K562 (cell line): ENCODE data around the gene CDC37. TPM values are rescaled to one million over a fixed set of nuclear protein-coding genes. Genes with fewer than 3 reads are reported as not detected.

Experiments used
- HDAC8 ChIP-seq: fragments of 450-650 bp; IDR thresholded peaks from 2 replicates; pipeline ENCODE4 v1.6.1; 2016; ENCODE audit warnings: mild to moderate bottlenecking, missing genetic modification characterization, moderate library complexity, missing compliant biosample characterization
- IRF9 ChIP-seq: fragments of 450-650 bp; IDR thresholded peaks from 2 replicates; pipeline ENCODE4 v1.6.1; 2016; ENCODE audit warnings: missing biosample characterization, missing genetic modification characterization
- KAT2B ChIP-seq: IDR thresholded peaks from one replicate; pipeline ENCODE4 v1.6.1; 2012; ENCODE audit warnings: low read depth, mild to moderate bottlenecking, control low read depth, inconsistent platforms, low read length, moderate library complexity
- NFE2 ChIP-seq: IDR thresholded peaks from 2 replicates; pipeline ENCODE4 v1.6.1; 2014; ENCODE audit warnings: antibody characterized with exemption, low read depth
- SREBF2 ChIP-seq: sonication (generic); formaldehyde crosslinking; IDR thresholded peaks from 2 replicates; pipeline ENCODE4 v1.4.0; 2020; ENCODE audit warnings: mild to moderate bottlenecking, missing genetic modification reagents
- U2AF1 ChIP-seq: fragments of 200-400 bp; formaldehyde crosslinking; optimal IDR thresholded peaks from 2 replicates; pipeline ENCODE3; 2017; ENCODE audit warnings: mild to moderate bottlenecking, low read depth, low read length, moderate library complexity
- ZC3H8 ChIP-seq: fragments of 450-650 bp; IDR thresholded peaks from 2 replicates; pipeline ENCODE4 v1.6.1; 2017
- ZNF121 ChIP-seq: sonication (generic); formaldehyde crosslinking; conservative IDR thresholded peaks from 2 replicates; pipeline ENCODE4 v1.8.0; 2022; ENCODE audit warnings: missing genetic modification reagents
- polyA plus RNA-seq, 8 experiments: library from polyadenylated mRNA; depleted of rRNA in 4 of 8; stranded (reverse) in 5 of 8; unstranded in 3 of 8; fragments of >200 nt; fragmentation: Nextera tagmentation in 2 of 8; fragmentation: Illumina TruSeq in 1 of 8; extraction: Ambion mirVana in 2 of 8; extraction: Trizol in 1 of 8; gene quantifications; 2 replicates each; pipeline versions ENCODE4 v1.2.1 to v1.2.3, GENCODE V29; 2011 to 2014; ENCODE audit warnings: inconsistent platforms in 1 of 8, missing spikeins in 1 of 8
- total RNA-seq, 7 experiments: library from RNA; depleted of rRNA in 6 of 7; stranded (reverse); fragments of >200 nt in 6 of 7; fragmentation: Illumina TruSeq in 2 of 7; extraction: Trizol in 2 of 7; gene quantifications; 2 replicates each; pipeline versions ENCODE4 v1.2.1 to v1.2.3, GENCODE V29; 2011 to 2021; ENCODE audit warnings: low replicate concordance in 1 of 7
- TF ChIP-seq, protein P1 (sequence below): fragments of 250-450 bp; sonication (Bioruptor Pico); IDR thresholded peaks from 2 replicates; pipeline ENCODE4 v1.5.0; 2021
- TF ChIP-seq, protein P2 (sequence below): sonication (generic); formaldehyde crosslinking; IDR thresholded peaks from 2 replicates; pipeline ENCODE4 v1.8.0; 2023; ENCODE audit warnings: missing genetic modification reagents, mild to moderate bottlenecking, borderline replicate concordance
- TF ChIP-seq, protein P3 (sequence below): fragments of 450-650 bp; IDR thresholded peaks from 2 replicates; pipeline ENCODE4 v1.6.1; 2016

Gene CDC37
- total and polyA plus RNA-seq, 9 of the 15 experiments (the other 6 are each of a cell fraction or from before 2014, with no cell fraction given) = 6.6 to 538 (median 227) TPM

- no peak for TF ChIP-seq IRF9
- TF ChIP-seq SREBF2 = no peak
- TF ChIP-seq, protein P1, sequence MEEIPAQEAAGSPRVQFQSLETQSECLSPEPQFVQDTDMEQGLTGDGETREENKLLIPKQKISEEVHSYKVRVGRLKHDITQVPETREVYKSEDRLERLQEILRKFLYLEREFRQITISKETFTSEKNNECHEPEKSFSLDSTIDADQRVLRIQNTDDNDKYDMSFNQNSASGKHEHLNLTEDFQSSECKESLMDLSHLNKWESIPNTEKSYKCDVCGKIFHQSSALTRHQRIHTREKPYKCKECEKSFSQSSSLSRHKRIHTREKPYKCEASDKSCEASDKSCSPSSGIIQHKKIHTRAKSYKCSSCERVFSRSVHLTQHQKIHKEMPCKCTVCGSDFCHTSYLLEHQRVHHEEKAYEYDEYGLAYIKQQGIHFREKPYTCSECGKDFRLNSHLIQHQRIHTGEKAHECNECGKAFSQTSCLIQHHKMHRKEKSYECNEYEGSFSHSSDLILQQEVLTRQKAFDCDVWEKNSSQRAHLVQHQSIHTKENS = no peak
- no peak for TF ChIP-seq HDAC8 (tag)
- TF ChIP-seq U2AF1 = no peak
- TF ChIP-seq ZNF121 (CRISPR knock-in tag) = no peak
- TF ChIP-seq KAT2B = no peak
- TF ChIP-seq, protein P2, sequence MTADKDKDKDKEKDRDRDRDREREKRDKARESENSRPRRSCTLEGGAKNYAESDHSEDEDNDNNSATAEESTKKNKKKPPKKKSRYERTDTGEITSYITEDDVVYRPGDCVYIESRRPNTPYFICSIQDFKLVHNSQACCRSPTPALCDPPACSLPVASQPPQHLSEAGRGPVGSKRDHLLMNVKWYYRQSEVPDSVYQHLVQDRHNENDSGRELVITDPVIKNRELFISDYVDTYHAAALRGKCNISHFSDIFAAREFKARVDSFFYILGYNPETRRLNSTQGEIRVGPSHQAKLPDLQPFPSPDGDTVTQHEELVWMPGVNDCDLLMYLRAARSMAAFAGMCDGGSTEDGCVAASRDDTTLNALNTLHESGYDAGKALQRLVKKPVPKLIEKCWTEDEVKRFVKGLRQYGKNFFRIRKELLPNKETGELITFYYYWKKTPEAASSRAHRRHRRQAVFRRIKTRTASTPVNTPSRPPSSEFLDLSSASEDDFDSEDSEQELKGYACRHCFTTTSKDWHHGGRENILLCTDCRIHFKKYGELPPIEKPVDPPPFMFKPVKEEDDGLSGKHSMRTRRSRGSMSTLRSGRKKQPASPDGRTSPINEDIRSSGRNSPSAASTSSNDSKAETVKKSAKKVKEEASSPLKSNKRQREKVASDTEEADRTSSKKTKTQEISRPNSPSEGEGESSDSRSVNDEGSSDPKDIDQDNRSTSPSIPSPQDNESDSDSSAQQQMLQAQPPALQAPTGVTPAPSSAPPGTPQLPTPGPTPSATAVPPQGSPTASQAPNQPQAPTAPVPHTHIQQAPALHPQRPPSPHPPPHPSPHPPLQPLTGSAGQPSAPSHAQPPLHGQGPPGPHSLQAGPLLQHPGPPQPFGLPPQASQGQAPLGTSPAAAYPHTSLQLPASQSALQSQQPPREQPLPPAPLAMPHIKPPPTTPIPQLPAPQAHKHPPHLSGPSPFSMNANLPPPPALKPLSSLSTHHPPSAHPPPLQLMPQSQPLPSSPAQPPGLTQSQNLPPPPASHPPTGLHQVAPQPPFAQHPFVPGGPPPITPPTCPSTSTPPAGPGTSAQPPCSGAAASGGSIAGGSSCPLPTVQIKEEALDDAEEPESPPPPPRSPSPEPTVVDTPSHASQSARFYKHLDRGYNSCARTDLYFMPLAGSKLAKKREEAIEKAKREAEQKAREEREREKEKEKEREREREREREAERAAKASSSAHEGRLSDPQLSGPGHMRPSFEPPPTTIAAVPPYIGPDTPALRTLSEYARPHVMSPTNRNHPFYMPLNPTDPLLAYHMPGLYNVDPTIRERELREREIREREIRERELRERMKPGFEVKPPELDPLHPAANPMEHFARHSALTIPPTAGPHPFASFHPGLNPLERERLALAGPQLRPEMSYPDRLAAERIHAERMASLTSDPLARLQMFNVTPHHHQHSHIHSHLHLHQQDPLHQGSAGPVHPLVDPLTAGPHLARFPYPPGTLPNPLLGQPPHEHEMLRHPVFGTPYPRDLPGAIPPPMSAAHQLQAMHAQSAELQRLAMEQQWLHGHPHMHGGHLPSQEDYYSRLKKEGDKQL (CRISPR knock-in tag) = no peak
- no peak for TF ChIP-seq ZC3H8
- no peak for TF ChIP-seq NFE2
- TF ChIP-seq, protein P3, sequence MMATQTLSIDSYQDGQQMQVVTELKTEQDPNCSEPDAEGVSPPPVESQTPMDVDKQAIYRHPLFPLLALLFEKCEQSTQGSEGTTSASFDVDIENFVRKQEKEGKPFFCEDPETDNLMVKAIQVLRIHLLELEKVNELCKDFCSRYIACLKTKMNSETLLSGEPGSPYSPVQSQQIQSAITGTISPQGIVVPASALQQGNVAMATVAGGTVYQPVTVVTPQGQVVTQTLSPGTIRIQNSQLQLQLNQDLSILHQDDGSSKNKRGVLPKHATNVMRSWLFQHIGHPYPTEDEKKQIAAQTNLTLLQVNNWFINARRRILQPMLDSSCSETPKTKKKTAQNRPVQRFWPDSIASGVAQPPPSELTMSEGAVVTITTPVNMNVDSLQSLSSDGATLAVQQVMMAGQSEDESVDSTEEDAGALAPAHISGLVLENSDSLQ = no peak
Observed at GRCh38 chr19:10450191-10450852, 47.0 kb upstream of the CDC37 start (continued).
